GM18861 (cell line): ENCODE results near the gene SP4.
"Not testable (repeated sequence)": the region's sequence is repeated elsewhere in the genome, so short reads cannot be mapped to it uniquely, and the experiment has no call there.

Experiments
- ATAC-seq: cut with Tn5 transposase; IDR thresholded peaks from one replicate; pipeline ENCODE4 v1.9.1; 2021; ENCODE audit not compliant: unreplicated experiment

The SP4 gene

GRCh38 chr7:21524680-21525079, 96.8 kb downstream of the SP4 start:
- ATAC-seq: no peak

DNA sequence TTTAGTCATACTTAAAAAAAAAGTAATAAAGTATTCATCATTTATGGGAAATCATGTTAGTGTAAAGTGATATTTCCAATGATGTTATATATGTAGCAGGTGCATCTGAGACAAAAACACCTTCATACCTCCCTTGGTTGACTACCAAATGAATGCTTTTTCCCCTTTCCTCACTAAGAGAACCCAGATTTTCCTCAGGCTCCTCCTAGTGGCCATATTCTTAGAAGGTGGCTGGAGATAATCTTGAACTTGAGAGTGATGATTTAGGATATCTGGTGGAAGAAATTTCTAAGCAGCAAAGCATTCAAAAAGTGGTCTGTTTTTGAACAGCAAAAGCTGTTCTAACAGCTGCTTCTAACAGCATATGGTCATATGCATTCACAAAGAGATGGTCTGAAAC, 98.1 kb downstream of the SP4 start:
- no peak for ATAC-seq

GRCh38 chr7:21526448-21526847, 98.6 kb downstream of the SP4 start:
- no peak for ATAC-seq

- ATAC-seq: not testable (repeated sequence)
These were observed 104.6 kb downstream of the SP4 start for GRCh38 chr7:21532485-21532884.

GRCh38 chr7:21533646-21534045, 105.8 kb downstream of the SP4 start:
- not testable (repeated sequence) for ATAC-seq

DNA sequence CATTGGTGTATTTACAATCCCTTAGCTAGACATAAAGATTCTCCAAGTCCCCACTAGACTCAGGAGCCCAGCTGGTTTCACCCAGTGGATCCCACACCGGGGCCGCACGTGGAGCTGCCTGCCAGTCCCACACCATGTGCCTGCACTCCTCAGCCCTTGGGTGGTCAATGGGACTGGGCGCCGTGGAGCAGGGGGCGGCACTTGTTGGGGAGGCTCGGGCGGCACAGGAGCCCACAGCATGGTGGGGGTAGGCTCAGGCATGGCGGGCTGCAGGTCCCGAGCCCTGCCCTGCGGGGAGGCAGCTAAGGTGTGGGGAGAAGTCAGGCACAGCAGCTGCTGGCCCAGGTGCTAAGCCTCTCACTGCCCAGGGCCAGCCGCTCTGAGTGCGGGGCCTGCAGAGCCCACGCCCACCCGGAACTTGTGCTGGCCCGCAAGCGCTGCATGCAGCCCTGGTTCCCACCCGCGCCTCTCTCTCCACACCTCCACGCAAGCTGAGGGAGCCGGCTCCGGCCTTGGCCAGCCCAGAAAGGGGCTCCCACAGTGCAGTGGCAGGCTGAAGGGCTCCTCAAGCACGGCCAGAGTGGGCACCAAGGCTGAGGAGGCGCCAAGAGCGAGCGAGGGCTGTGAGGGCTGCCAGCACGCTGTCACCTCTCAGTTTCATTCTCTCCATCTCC, 108.7 kb downstream of the SP4 start:
- not testable (repeated sequence) for ATAC-seq

- no peak for ATAC-seq
These were observed 111.1 kb downstream of the SP4 start for GRCh38 chr7:21538936-21539495.

GRCh38 chr7:21542891-21543527, 115.1 kb downstream of the SP4 start, which contains the start of gene DNAH11:
DNAH11 (plus strand) TSS chr7:21543039; CDS start chr7:21543246, 207 bp downstream.
- ATAC-seq: no peak

GRCh38 chr7:21543528-21544302, 115.8 kb downstream of the SP4 start:
- no peak for ATAC-seq

DNA sequence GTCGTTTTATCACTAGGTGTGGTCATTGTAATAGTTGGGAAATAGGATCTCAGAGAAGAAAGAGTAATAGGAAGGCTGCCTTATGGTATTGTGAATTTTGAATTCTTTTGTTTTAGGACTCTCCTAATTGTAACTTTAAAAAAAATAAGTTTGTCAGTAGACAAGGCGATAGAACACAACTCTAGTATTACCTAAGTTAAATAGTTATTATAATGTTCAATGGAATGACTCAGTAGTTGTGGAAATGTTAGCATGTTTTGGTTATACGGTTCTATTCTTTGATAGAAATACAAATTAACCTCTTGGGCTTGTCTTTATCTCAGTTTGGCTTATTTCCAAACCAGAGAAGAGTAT, 116.4 kb downstream of the SP4 start:
- no peak for ATAC-seq

GRCh38 chr7:21544715-21545114, 116.8 kb downstream of the SP4 start:
- no peak for ATAC-seq

GRCh38 chr7:21547501-21547900, 119.6 kb downstream of the SP4 start:
- ATAC-seq: no peak

DNA sequence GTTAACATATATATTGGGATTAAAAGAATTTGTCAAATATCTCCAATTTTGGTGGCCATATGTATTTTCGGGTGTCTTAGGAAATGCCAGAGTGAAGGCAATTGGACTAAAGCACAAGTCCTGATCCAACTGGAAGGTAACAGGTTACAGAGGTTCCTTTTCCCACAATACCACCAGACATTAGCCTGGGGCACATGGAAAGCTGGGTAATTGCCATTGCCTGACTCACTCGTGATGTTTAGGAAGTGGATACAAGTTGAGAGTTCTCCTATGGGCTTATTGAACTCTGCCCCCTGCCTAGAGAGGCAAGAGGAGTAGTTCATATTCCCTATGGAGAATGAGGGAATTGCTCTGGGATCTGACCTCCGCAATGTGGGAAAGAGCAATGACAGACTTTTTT, 120.6 kb downstream of the SP4 start:
- ATAC-seq: no peak

DNA sequence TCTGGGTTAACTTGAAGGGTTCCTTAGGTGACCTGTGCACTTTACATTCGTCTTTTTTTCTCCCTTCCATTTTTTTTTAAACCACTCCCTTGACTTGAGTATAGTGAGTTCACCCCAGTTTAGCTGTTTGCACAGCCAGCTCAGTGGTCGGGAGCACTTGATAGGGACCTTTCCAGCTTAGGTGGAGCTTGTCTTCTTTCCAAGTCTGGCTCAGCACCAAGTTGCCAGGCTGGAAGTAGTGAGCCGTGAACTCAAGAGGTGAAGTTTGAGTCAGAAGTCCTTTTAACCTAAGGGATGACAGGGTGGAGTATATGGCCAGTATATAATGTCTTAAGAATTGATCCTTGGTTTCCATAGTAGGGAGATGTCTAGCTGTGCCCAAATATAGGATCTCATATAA, 122.2 kb downstream of the SP4 start:
- ATAC-seq: no peak

GRCh38 chr7:21550821-21551531, 123.1 kb downstream of the SP4 start:
- no peak for ATAC-seq

DNA sequence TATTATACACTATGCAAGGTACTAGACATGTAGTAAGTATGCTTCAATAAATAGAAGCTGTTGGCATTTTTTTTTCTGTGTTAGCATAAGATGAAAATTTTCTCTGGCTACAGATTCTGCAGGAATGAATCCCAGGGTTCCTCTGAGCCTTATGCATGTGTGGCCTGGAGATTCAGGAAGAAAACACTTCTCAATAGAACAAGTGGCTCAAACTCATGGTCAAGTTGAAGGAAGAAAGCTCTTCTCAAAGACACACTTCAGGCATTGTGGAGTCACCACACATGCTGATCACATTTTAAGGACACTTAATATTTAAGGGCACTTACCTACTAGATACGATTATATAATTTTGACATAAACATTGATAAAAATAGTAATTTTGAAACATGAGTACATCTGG, 134.5 kb downstream of the SP4 start:
- no peak for ATAC-seq
